Measurements from ENCODE around the gene MAP3K19.

MAP3K19 gene

DNA sequence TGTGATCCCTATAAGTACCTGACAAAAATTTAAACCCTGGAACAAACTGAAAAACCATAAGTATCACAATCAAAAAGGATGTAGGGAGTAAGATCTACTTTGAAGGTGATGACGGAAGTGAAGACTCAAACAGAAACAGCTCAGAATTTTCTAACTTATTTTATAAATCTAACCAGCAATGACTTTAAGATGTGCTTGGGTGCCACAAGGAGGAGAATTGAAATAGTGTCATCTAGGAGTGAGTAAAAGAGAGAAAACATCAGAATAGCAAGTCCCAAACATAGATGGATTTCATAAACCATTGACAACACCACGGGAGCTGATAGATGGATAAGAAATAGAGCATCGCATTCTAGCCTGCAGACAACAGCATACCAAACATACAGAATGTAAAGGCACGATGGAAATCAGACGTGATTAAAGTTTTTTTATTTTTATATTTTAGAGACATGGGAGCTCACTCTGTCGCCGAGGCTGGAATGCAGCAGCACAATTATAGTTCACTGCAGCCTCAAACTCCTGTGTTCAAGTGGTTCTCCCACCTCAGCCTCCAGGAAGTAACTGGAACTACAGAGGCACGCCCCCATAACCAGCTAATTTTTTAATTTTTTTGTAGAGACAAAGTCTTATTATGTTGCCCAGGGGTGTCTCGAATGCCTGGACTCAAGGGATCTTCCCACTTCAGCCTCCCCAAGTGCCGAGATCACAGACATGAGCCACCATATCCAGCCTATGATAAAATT, 36.9 kb downstream of the MAP3K19 start:
- CTCF ChIA-PET = interaction anchor here (1.1 kb wide), 1 partner anchor 592 kb away, joined by 3 read pairs; no protein-coding TSS in a partner anchor
- Histone ChIP-seq H3K9me3 (ENCODE audit: control extremely low read depth in 1 of 5, control insufficient read depth in 4 of 5, insufficient read depth in 2 of 5, low read depth in 1 of 5, low read length in 4 of 5) (no peaks in the 10 kb centered on the region), H3K36me3 (ENCODE audit: control insufficient read depth in 4 of 4, insufficient read depth in 4 of 4, low read length in 3 of 4) (no peaks in the 10 kb centered on the region), H3K4me1 (ENCODE audit: control extremely low read depth in 1 of 4, control insufficient read depth in 4 of 4, insufficient read depth in 4 of 4, low read length in 3 of 4) (no peaks in the 10 kb centered on the region), H3K27ac (ENCODE audit: insufficient read depth in 1 of 2, low read depth in 1 of 2, low read length in 2 of 2, poor library complexity in 1 of 2, severe bottlenecking in 2 of 2) (no peak overlapping the region), H3K27me3 (replicated peaks in 2 of 5; ENCODE audit: control insufficient read depth in 4 of 5, insufficient read depth in 5 of 5, low read length in 4 of 5) (peaks cover 0 to 3% (median 1%) of the 10 kb centered on the region in 5 experiments), H3K4me3 (ENCODE audit: control insufficient read depth in 1 of 7, extremely low read depth in 1 of 7, insufficient read depth in 4 of 7, low read depth in 2 of 7, low read length in 6 of 7) (no peak overlapping the region)
- DNase-seq = no peak
- 89% methylated on average over 5 of the region's 10 CpGs for WGBS (ENCODE audit: insufficient coverage)
- POLR2A ChIA-PET = no interaction called here

DNA sequence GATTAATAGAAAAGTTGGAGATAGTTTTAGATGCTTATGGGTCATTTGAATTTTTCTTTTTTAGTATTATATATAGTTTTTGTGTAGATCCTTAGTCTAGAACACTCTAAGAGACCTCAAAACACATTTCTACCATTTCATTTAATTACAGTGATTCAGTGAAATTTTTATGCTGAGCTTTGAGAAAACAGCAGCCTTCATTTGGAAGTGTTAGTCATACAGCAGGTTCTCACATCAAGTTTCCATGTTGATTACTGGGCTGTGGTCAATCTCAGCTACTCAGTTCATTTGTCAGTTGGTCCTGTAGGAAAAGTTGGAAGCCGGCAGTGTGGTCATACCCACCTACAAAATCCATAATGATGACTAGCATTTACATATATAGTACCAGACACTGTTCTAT, 37.9 kb downstream of the MAP3K19 start:
- Histone ChIP-seq H3K27ac (ENCODE audit: insufficient read depth in 1 of 2, low read depth in 1 of 2, low read length in 2 of 2, poor library complexity in 1 of 2, severe bottlenecking in 2 of 2) (no peak overlapping the region), H3K4me3 (ENCODE audit: control insufficient read depth in 1 of 7, extremely low read depth in 1 of 7, insufficient read depth in 4 of 7, low read depth in 2 of 7, low read length in 6 of 7) (no peak overlapping the region), H3K27me3 (replicated peaks in 2 of 5; ENCODE audit: control insufficient read depth in 4 of 5, insufficient read depth in 5 of 5, low read length in 4 of 5) (peaks cover 0 to 12% (median 6%) of the 10 kb centered on the region in 5 experiments), H3K36me3 (ENCODE audit: control insufficient read depth in 4 of 4, insufficient read depth in 4 of 4, low read length in 3 of 4) (no peaks in the 10 kb centered on the region), H3K4me1 (ENCODE audit: control extremely low read depth in 1 of 4, control insufficient read depth in 4 of 4, insufficient read depth in 4 of 4, low read length in 3 of 4) (no peaks in the 10 kb centered on the region), H3K9me3 (ENCODE audit: control extremely low read depth in 1 of 5, control insufficient read depth in 4 of 5, insufficient read depth in 2 of 5, low read depth in 1 of 5, low read length in 4 of 5) (no peaks in the 10 kb centered on the region)
- WGBS (ENCODE audit: insufficient coverage) = 100% methylated on average over 1 of the region's 1 CpG
- ChIA-PET CTCF (interaction anchor here (0.9 to 1.3 kb wide), 3 partner anchors 9 to 593 kb away, joined by 3 to 4 read pairs (median 3); no protein-coding TSS in a partner anchor), POLR2A (no interaction called here)
- no peak for DNase-seq

DNA sequence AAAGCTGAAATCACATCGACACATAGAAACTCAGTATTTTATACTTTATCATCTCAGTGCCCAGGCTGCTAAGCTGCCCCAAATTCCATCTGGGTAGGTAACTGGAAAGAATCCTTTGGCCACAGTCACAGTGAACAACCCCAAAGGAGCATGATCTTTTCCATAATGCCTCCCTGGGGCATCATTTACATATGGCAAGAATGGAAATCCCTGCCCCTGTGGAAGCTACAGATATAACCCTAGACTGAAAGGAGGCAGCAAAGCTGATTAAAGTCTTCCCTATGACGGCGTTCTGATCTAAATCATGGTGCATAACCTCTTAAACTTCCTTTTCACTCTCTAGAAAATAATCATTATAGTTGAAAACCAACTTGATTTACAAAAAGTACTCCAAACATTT, 41.5 kb downstream of the MAP3K19 start:
- Histone ChIP-seq H3K4me3 (ENCODE audit: control insufficient read depth in 1 of 7, extremely low read depth in 1 of 7, insufficient read depth in 4 of 7, low read depth in 2 of 7, low read length in 6 of 7) (no peak overlapping the region), H3K27me3 (replicated peaks in 2 of 5; ENCODE audit: control insufficient read depth in 4 of 5, insufficient read depth in 5 of 5, low read length in 4 of 5) (peaks cover 0 to 13% (median 6%) of the 10 kb centered on the region in 5 experiments), H3K36me3 (ENCODE audit: control insufficient read depth in 4 of 4, insufficient read depth in 4 of 4, low read length in 3 of 4) (no peaks in the 10 kb centered on the region), H3K9me3 (ENCODE audit: control extremely low read depth in 1 of 5, control insufficient read depth in 4 of 5, insufficient read depth in 2 of 5, low read depth in 1 of 5, low read length in 4 of 5) (no peaks in the 10 kb centered on the region), H3K27ac (ENCODE audit: insufficient read depth in 1 of 2, low read depth in 1 of 2, low read length in 2 of 2, poor library complexity in 1 of 2, severe bottlenecking in 2 of 2) (no peak overlapping the region), H3K4me1 (ENCODE audit: control extremely low read depth in 1 of 4, control insufficient read depth in 4 of 4, insufficient read depth in 4 of 4, low read length in 3 of 4) (peaks cover 0 to 3% (median 0%) of the 10 kb centered on the region in 4 experiments)
- no peak for DNase-seq
- POLR2A ChIA-PET = no interaction called here
- WGBS (ENCODE audit: insufficient coverage) = 61% methylated on average over 3 of the region's 3 CpGs
- CTCF ChIA-PET = interaction anchor here (0.7 to 6.9 kb wide), 10 partner anchors 8 to 704 kb away, joined by 3 to 56 read pairs (median 4); no protein-coding TSS in a partner anchor

DNA sequence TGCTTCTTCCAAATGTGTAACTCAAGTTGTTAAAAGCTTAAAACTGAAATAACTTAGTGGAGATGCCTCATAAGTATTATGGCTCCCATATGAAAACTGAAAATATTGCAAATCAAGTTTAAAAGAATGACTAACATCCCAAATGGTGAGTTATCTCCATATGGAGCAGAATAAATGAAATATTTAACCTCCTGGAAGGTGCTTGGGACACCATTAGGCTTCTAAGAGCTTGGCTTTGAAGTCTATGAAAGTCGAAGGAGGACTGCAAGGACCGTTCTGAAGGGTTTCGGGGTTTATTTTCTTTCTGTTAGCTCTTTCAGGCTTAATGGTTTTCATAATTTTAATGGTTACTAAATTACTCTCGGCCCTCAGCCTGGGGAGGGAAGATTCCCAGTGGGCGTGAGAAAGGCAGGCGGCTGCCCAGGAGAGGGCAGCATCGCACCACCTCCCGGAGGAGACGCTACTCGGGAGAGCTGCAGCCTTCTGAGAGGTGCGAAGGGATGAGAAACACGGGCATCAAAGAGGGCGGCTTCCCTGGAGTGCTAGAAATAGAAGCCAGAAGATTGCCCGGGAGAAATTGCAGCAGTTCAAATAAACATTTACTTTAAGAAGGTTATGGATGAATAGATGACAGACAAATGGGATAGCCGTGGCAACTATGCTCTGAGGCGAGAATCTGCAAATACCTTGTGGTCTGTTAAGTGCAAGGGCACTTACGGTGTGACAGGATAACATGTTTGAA, 43.1 kb downstream of the MAP3K19 start:
- peak; percentile 62 to 74 (median 62) for DNase-seq
- Histone ChIP-seq H3K27ac (ENCODE audit: insufficient read depth in 1 of 2, low read depth in 1 of 2, low read length in 2 of 2, poor library complexity in 1 of 2, severe bottlenecking in 2 of 2) (no peak overlapping the region), H3K9me3 (ENCODE audit: control extremely low read depth in 1 of 5, control insufficient read depth in 4 of 5, insufficient read depth in 2 of 5, low read depth in 1 of 5, low read length in 4 of 5) (no peaks in the 10 kb centered on the region), H3K4me1 (ENCODE audit: control extremely low read depth in 1 of 4, control insufficient read depth in 4 of 4, insufficient read depth in 4 of 4, low read length in 3 of 4) (peaks cover 0 to 3% (median 0%) of the 10 kb centered on the region in 4 experiments), H3K36me3 (ENCODE audit: control insufficient read depth in 4 of 4, insufficient read depth in 4 of 4, low read length in 3 of 4) (no peaks in the 10 kb centered on the region), H3K4me3 (ENCODE audit: control insufficient read depth in 1 of 7, extremely low read depth in 1 of 7, insufficient read depth in 4 of 7, low read depth in 2 of 7, low read length in 6 of 7) (no peak overlapping the region), H3K27me3 (replicated peaks in 2 of 5; ENCODE audit: control insufficient read depth in 4 of 5, insufficient read depth in 5 of 5, low read length in 4 of 5) (peaks cover 0 to 13% (median 6%) of the 10 kb centered on the region in 5 experiments)
- POLR2A ChIA-PET = no interaction called here
- WGBS (ENCODE audit: insufficient coverage) = 21% methylated on average over 12 of the region's 17 CpGs
- CTCF ChIA-PET = interaction anchor here (0.6 to 6.9 kb wide), 26 partner anchors 10 to 709 kb away, joined by 3 to 56 read pairs (median 4); partner anchors contain the start of gene RAB3GAP1

DNA sequence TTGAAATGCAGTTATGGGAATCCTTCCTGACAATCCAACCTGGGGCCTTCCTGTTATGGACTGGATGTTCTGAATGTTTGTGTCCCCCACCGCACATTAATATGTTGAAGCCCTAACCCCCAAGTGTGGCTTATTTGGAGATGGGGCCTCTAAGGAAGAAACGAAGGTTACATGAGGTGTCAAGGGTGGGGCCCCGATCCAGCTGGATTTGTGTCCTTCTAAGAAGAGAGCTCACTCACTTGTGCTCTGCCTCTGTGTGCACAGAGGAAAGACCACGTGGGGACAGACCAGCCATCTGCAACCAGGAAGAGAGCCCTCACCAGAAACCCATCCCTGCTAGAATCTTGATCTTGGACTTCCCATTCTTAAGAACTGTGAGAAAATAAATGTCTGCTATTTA, 44.4 kb downstream of the MAP3K19 start:
- DNase-seq = no peak
- 85% methylated on average over 2 of the region's 4 CpGs for WGBS (ENCODE audit: insufficient coverage)
- POLR2A ChIA-PET = no interaction called here
- Histone ChIP-seq H3K4me3 (ENCODE audit: control insufficient read depth in 1 of 7, extremely low read depth in 1 of 7, insufficient read depth in 4 of 7, low read depth in 2 of 7, low read length in 6 of 7) (no peak overlapping the region), H3K27me3 (replicated peaks in 2 of 5; ENCODE audit: control insufficient read depth in 4 of 5, insufficient read depth in 5 of 5, low read length in 4 of 5) (peaks cover 0 to 13% (median 6%) of the 10 kb centered on the region in 5 experiments), H3K9me3 (ENCODE audit: control extremely low read depth in 1 of 5, control insufficient read depth in 4 of 5, insufficient read depth in 2 of 5, low read depth in 1 of 5, low read length in 4 of 5) (no peaks in the 10 kb centered on the region), H3K36me3 (ENCODE audit: control insufficient read depth in 4 of 4, insufficient read depth in 4 of 4, low read length in 3 of 4) (no peaks in the 10 kb centered on the region), H3K27ac (ENCODE audit: insufficient read depth in 1 of 2, low read depth in 1 of 2, low read length in 2 of 2, poor library complexity in 1 of 2, severe bottlenecking in 2 of 2) (no peak overlapping the region), H3K4me1 (ENCODE audit: control extremely low read depth in 1 of 4, control insufficient read depth in 4 of 4, insufficient read depth in 4 of 4, low read length in 3 of 4) (peaks cover 0 to 3% (median 0%) of the 10 kb centered on the region in 4 experiments)
- CTCF ChIA-PET = interaction anchor here (0.6 to 6.9 kb wide), 9 partner anchors 13 to 707 kb away, joined by 3 to 56 read pairs (median 4); partner anchors contain the start of gene RAB3GAP1

DNA sequence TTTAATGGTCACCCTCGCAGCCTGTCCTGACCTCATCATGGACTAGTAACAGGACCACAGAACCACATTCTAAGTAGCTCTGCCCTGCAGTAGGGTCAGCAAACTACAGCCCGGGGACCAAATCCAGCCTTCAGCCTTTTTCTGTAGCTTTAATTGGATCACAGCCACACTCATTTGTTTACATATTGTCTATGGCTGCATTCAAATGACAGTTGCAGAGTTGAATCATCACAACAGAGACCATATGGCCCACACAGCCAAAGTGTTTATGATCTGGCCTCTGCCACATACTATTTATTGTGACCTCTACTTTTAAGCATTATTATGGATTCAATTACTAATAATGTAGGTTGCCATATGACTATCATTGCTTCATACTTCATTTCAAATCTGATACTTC, 47.7 kb downstream of the MAP3K19 start:
- WGBS (ENCODE audit: insufficient coverage) = 95% methylated on average over 2 of the region's 2 CpGs
- DNase-seq = no peak
- peaks cover 0 to 3% (median 0%) of the 10 kb centered on the region in 4 experiments for H3K4me1 ChIP-seq (ENCODE audit: control extremely low read depth in 1 of 4, control insufficient read depth in 4 of 4, insufficient read depth in 4 of 4, low read length in 3 of 4)
- peaks cover 0 to 3% (median under 1%) of the 10 kb centered on the region in 5 experiments for H3K27me3 ChIP-seq (replicated peaks in 2 of 5; ENCODE audit: control insufficient read depth in 4 of 5, insufficient read depth in 5 of 5, low read length in 4 of 5)
- H3K9me3 ChIP-seq (ENCODE audit: control extremely low read depth in 1 of 5, control insufficient read depth in 4 of 5, insufficient read depth in 2 of 5, low read depth in 1 of 5, low read length in 4 of 5) = no peaks in the 10 kb centered on the region
- POLR2A ChIA-PET = no interaction called here
- no peak overlapping the region for H3K27ac ChIP-seq (ENCODE audit: insufficient read depth in 1 of 2, low read depth in 1 of 2, low read length in 2 of 2, poor library complexity in 1 of 2, severe bottlenecking in 2 of 2)
- CTCF ChIA-PET = interaction anchor here (5.4 kb wide), 1 partner anchor 710 kb away, joined by 50 read pairs; no protein-coding TSS in a partner anchor
- H3K36me3 ChIP-seq (ENCODE audit: control insufficient read depth in 4 of 4, insufficient read depth in 4 of 4, low read length in 3 of 4) = no peaks in the 10 kb centered on the region
- H3K4me3 ChIP-seq (ENCODE audit: control insufficient read depth in 1 of 7, extremely low read depth in 1 of 7, insufficient read depth in 4 of 7, low read depth in 2 of 7, low read length in 6 of 7) = no peak overlapping the region

Data from common myeloid progenitor, CD34-positive (primary cell).